Measurements from ENCODE around the gene PRKCH.

- no peak for TF ChIP-seq CTCF (IDR thresholded peaks at IDR 0.05; ENCODE audit: poor library complexity)
- no peak for TF ChIP-seq EZH2 (IDR thresholded peaks at IDR 0.05; ENCODE audit: borderline replicate concordance)
- no peak for TF ChIP-seq EZH2phosphoT487 (IDR thresholded peaks at IDR 0.05; ENCODE audit: low read depth, severe bottlenecking, unreplicated experiment)
Measured at GRCh38 chr14:61404637-61405036, 83.3 kb downstream of the PRKCH start.

All from hepatocyte (in vitro differentiated cells).